WI38 (cell line): ENCODE results near the gene SMYD3.

Experiments used
- H3K4me3 ChIP-seq: 2 replicates; pipeline ENCODE4 v1.5.1; 2011; ENCODE audit warnings: low read depth, mild to moderate bottlenecking, control low read depth, low read length
- CTCF ChIP-seq: IDR thresholded peaks from 2 replicates; pipeline ENCODE4 v1.5.1; 2012; ENCODE audit warnings: low read depth, mild to moderate bottlenecking, control low read depth, low read length

SMYD3 gene

DNA sequence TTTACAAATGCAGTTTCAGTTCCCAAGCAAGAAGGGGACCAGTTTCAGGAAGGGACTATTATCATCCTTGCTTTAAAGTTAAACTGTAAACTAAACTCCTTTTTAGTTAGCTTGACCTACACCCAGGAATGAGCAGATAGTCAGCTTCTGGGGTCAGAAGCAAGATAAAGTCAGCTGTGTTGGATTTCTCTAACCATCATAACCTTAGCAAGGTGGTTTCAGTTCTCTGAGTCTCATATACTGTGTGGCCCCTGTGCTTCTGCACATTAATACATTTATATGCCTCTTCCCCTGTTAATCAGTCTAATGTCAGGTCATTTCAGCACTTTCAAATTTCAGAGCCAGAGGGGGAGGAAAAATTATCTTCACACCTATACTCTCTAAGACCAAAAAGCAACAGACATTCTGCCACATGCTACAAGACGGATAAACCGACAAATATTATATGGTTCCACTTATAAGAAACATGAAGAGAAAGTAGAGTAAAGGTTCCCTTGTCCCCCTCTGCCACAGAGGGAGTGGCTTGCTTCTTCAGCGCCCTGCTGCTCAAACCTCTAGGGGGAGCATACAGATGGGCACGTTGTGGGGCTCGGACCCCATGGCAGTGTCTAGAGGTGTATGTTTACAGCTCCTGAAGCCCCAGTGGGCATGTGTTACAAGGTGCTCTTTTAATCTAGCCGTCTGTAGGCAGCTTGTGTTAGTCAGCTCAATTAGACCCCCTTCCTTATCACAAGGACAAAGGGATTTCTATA is 89.1 kb downstream of the SMYD3 start:
- no peak for TF ChIP-seq CTCF
- no peak overlapping the region for H3K4me3 ChIP-seq

DNA sequence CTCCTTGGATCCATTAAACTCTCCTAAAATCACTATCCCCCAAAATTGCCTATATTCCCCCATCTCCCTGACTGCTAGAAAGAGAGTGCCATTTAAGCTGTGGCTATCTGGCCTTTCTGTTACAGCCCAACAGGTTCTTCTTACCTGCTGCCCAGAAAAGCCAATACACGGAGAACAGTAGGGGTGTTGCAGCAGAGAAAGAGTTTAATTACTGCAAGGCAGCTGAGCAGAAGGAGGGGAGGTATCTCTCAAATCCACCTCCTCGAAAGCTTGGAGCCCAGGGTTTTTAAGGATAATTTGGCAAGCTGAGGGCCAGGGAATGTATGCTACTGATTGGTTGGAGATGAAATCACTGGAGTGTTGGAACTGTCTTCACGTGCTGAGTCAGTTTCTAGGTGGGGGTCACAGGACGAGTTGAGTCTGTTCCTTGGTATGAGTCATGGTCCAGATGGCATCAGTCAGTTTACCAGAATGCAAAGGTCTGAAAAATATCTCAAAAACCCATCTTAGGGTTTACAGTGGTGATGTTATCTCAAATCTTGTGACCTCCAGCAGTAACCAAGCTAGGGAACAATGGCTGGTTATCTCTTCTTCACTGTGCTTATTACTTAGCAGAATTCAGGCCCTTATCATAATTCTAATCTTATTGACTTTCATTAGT is 89.8 kb downstream of the SMYD3 start:
- no peak for TF ChIP-seq CTCF
- H3K4me3 ChIP-seq = no peak overlapping the region

DNA sequence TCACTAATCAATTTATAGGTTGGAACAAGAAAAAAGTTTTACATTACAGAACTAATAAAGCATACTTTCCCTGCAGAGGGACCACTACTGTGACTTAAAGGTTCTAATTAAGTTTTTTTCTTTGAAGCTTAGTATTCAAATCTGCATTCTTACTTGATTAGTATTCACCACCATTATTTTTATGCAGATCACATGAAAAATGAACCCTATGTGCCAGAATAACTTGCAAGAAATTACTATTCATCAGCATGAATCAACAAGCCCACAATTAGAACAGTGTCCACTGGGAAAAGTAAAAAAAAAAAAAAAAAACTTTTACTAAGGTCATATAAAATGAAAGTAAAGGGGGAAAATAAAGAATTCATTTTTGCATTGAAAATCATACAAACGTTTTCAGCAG is 90.8 kb downstream of the SMYD3 start:
- TF ChIP-seq CTCF = no peak

DNA sequence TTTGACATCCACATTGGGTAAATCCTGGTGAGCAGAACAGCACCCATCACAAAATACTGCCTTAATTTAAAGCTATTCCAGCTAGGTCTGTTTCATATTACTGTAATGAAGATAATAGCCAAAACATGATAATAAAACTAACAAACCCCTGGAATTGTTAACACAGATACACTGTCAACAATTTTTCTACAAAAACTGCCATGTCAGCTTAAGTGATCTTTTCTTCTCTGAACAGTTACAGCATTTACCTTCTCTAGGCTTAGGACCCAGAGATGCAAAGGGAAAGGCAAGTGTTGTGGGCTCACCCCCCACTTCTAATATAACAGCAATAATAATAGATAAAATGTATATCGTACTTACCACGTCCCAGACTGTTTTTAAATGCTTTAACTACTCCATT is 92.1 kb downstream of the SMYD3 start:
- TF ChIP-seq CTCF = no peak
- H3K4me3 ChIP-seq = no peak overlapping the region

More for the DNA sequence above, 90.8 kb downstream of the SMYD3 start:
- no peak overlapping the region for H3K4me3 ChIP-seq

GRCh38 chr1:246413430-246413829 is 93.6 kb downstream of the SMYD3 start:
- no peak overlapping the region for H3K4me3 ChIP-seq
- TF ChIP-seq CTCF = no peak

DNA sequence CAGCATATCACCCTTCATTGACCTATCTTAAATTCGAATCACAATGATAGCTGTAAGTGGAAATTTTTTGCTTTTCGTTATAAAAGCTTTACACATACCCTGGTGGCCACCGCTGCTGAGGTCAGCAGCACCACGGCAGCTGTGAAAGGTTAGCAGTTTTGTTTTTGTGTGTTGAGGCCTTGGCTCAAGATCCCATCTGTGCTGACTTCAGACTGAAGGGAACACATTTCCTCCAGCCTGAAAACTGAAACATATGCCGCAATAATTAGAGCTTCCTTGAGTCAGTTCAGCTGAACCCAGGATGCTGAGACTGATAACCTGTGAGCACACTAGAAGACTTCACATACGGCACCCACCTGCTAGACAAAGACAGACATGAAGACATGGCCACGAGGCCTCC is 103.0 kb downstream of the SMYD3 start:
- no peak for TF ChIP-seq CTCF
- H3K4me3 ChIP-seq = no peak overlapping the region

- no peak for TF ChIP-seq CTCF
Measured at GRCh38 chr1:246398126-246398813, 108.8 kb downstream of the SMYD3 start.

More at GRCh38 chr1:246398126-246398813, 108.8 kb downstream of the SMYD3 start:
- no peak overlapping the region for H3K4me3 ChIP-seq
